ENCODE results near the gene YPEL3. TPM values are rescaled to one million over a fixed set of nuclear protein-coding genes. Genes with fewer than 3 reads are reported as not detected.

YPEL3 gene
- total RNA-seq, 1 donor from 2014 or later = 113 TPM

DNA sequence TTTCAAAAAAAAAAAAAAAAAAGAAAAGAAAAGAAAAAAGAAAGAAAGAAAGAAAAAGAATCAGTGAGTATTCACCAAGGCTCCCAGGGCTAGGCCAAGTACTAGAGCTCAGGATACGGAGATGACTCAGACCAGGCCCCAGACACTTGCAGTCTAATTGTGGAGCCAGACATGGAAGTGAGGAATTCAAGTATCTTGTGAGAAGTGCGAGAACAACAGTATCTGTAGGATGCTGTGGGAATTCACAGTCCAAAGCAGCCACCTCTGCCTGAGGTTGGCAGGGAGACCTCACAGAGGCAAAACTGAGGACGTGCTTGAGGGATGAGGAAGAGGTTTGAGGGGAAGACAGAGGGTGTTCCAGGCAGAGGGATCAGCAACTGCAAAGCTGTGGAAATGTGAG lies 44.5 kb downstream of the YPEL3 start:
- no peak overlapping the region for H3K4me3 ChIP-seq
- no peak for ATAC-seq
- no peaks in the 10 kb centered on the region for H3K9me3 ChIP-seq
- intact Hi-C loops (cut with DNase I) = no loop called here
- H3K27ac ChIP-seq = no peak overlapping the region
- H3K36me3 ChIP-seq = no peaks in the 10 kb centered on the region
- TF ChIP-seq, protein P1, sequence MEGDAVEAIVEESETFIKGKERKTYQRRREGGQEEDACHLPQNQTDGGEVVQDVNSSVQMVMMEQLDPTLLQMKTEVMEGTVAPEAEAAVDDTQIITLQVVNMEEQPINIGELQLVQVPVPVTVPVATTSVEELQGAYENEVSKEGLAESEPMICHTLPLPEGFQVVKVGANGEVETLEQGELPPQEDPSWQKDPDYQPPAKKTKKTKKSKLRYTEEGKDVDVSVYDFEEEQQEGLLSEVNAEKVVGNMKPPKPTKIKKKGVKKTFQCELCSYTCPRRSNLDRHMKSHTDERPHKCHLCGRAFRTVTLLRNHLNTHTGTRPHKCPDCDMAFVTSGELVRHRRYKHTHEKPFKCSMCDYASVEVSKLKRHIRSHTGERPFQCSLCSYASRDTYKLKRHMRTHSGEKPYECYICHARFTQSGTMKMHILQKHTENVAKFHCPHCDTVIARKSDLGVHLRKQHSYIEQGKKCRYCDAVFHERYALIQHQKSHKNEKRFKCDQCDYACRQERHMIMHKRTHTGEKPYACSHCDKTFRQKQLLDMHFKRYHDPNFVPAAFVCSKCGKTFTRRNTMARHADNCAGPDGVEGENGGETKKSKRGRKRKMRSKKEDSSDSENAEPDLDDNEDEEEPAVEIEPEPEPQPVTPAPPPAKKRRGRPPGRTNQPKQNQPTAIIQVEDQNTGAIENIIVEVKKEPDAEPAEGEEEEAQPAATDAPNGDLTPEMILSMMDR (IDR thresholded peaks at IDR 0.05) = no peak
- no peaks in the 10 kb centered on the region for H3K27me3 ChIP-seq (ENCODE audit: low read depth)
- DNase-seq = no peak
- peaks cover 15% of the 10 kb centered on the region for H3K4me1 ChIP-seq

DNA sequence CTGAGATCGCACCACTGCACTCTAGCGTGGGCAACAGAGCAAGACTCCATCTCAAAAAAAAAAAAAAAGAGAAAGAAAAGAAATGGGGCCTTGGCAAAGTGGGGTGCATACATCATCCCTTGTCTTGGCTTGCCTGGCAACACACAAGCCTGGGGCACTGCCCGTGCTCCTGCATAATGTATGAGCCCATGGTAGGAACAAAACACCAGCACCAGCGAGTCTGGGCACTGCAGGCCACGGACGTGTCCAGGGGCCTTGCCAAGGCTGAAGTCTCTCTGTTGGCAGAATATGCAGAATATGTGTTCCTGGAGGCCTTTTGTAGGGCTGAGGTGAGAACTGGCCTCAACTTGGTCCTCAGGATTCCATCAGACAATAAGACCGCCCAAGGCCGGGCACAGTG lies 46.1 kb downstream of the YPEL3 start:
- DNase-seq (no peak), ATAC-seq (no peak)
- Histone ChIP-seq H3K27me3 (ENCODE audit: low read depth) (peaks cover 6% of the 10 kb centered on the region), H3K4me1 (peaks cover 15% of the 10 kb centered on the region), H3K27ac (no peak overlapping the region), H3K4me3 (no peak overlapping the region), H3K36me3 (no peaks in the 10 kb centered on the region), H3K9me3 (no peaks in the 10 kb centered on the region)
- intact Hi-C loops (cut with DNase I) = no loop called here
- TF ChIP-seq, protein P1 (IDR thresholded peaks at IDR 0.05) = no peak

DNA sequence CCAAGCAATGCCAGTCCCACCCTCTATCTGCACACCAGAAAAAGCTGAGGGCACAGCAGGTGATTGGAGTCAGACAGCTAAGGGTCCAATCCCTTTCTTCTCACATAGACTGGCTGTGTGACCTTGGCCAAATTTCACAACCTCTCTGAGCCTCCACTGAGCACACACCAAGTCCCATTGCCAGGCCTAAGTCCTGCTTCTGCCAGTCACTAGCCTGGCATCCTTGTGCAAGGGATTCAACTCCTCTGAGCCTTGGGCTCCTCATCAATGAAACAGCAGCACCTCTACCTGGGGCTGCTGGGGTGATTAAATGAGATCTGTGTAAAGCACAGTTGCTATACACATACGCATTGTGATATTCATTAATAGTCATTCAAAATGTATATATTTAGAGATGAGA lies 49.4 kb downstream of the YPEL3 start:
- Histone ChIP-seq H3K27ac (no peak overlapping the region), H3K4me1 (no peaks in the 10 kb centered on the region), H3K4me3 (no peak overlapping the region), H3K36me3 (no peaks in the 10 kb centered on the region), H3K9me3 (no peaks in the 10 kb centered on the region), H3K27me3 (ENCODE audit: low read depth) (peaks cover 6% of the 10 kb centered on the region)
- intact Hi-C loops (cut with DNase I) = no loop called here
- TF ChIP-seq, protein P1 (IDR thresholded peaks at IDR 0.05) = no peak
- ATAC-seq = no peak
- no peak for DNase-seq

DNA sequence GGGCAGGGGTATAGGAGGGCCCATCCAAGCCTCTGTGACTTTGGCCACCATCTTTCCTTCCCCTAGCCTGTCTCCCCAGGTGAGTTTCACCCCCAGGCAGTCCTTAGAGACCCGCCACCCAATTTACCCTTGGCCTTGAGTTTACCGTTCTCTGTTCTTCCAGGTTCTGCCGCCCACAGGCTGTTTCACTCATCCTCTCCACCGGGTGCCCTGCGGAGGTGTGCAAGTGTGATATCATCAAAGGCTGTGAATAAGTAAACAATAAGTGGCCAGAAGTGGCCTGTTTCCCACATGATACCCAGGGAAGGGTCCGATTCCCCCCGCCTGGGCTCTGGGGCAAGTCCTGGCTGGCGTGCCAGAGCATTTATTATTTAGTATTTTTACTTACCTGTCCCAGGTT lies 49.8 kb downstream of the YPEL3 start:
- Histone ChIP-seq H3K27me3 (ENCODE audit: low read depth) (peaks cover 6% of the 10 kb centered on the region), H3K36me3 (no peaks in the 10 kb centered on the region), H3K4me1 (no peaks in the 10 kb centered on the region), H3K9me3 (no peaks in the 10 kb centered on the region), H3K4me3 (no peak overlapping the region), H3K27ac (no peak overlapping the region)
- intact Hi-C loops (cut with DNase I) = no loop called here
- DNase-seq (no peak), ATAC-seq (no peak)
- TF ChIP-seq, protein P1 (IDR thresholded peaks at IDR 0.05) = no peak

Other genes with a start within 250 kb of the YPEL3 start
- 75.4 TPM for gene CDIPT, start 233.0 kb downstream of the YPEL3 start, total RNA-seq
- gene SEZ6L2, start 196.7 kb downstream of the YPEL3 start, total RNA-seq = 10.7 TPM
- 1.6 TPM for gene ASPHD1, start 195.7 kb downstream of the YPEL3 start, total RNA-seq
- gene KCTD13, start 170.0 kb downstream of the YPEL3 start, total RNA-seq = 22.3 TPM
- 148 TPM for gene TMEM219, start 134.1 kb downstream of the YPEL3 start, total RNA-seq
- 66.2 TPM for gene TAOK2, start 122.3 kb downstream of the YPEL3 start, total RNA-seq
- 22.1 TPM for gene HIRIP3, start 100.6 kb downstream of the YPEL3 start, total RNA-seq
- gene INO80E, start 100.0 kb downstream of the YPEL3 start, total RNA-seq = 58.4 TPM
- gene DOC2A, start 85.2 kb downstream of the YPEL3 start, total RNA-seq = 6.4 TPM
- gene C16orf92, start 73.0 kb downstream of the YPEL3 start, total RNA-seq = not detected
- gene TLCD3B, start 64.9 kb downstream of the YPEL3 start, total RNA-seq = not detected
- gene ALDOA, start 30.5 kb downstream of the YPEL3 start, total RNA-seq = 733 TPM
- 68.9 TPM for gene PPP4C, start 20.2 kb downstream of the YPEL3 start, total RNA-seq
- gene TBX6, start 4.3 kb downstream of the YPEL3 start, total RNA-seq = 1.6 TPM
- gene GDPD3, start 17.3 kb upstream of the YPEL3 start, total RNA-seq = 14.4 TPM
- gene MAPK3, start 27.0 kb upstream of the YPEL3 start, total RNA-seq = 84.6 TPM
- gene CORO1A, start 87.4 kb upstream of the YPEL3 start, total RNA-seq = 76.3 TPM
- 51.7 TPM for gene BOLA2B, start 97.5 kb upstream of the YPEL3 start, total RNA-seq
- gene SLX1A, start 97.7 kb upstream of the YPEL3 start, total RNA-seq = 28.6 TPM
- gene SULT1A3, start 103.0 kb upstream of the YPEL3 start, total RNA-seq = 23.1 TPM
- gene NPIPB13, start 152.3 kb upstream of the YPEL3 start, total RNA-seq = 27.6 TPM

Data from lower lobe of right lung (tissue), 2 donors.